GM18520 (cell line): ENCODE measurements around the gene WNT1.

ENCODE experiments used
- ATAC-seq: cut with Tn5 transposase; IDR thresholded peaks from one replicate; pipeline ENCODE4 v1.9.1; 2021; ENCODE audit not compliant: unreplicated experiment

The WNT1 gene

GRCh38 chr12:48980389-48980952 lies 2.3 kb downstream of the WNT1 start:
- ATAC-seq = no peak

- no peak for ATAC-seq
These were observed 3.0 kb downstream of the WNT1 start for GRCh38 chr12:48980953-48981756.

- no peak for ATAC-seq
These were observed 3.6 kb downstream of the WNT1 start for GRCh38 chr12:48981757-48982157.

GRCh38 chr12:48982397-48983080 lies 4.4 kb downstream of the WNT1 start:
- no peak for ATAC-seq

- ATAC-seq = no peak
These were observed 7.4 kb downstream of the WNT1 start for GRCh38 chr12:48985475-48985897.

- no peak for ATAC-seq
These were observed 7.8 kb downstream of the WNT1 start for GRCh38 chr12:48985901-48986300.

GRCh38 chr12:48986720-48987291 lies 8.7 kb downstream of the WNT1 start:
- ATAC-seq = no peak

- no peak for ATAC-seq
These were observed 10.0 kb downstream of the WNT1 start for GRCh38 chr12:48988030-48988649.

GRCh38 chr12:48990552-48990951 lies 12.4 kb downstream of the WNT1 start:
- ATAC-seq = no peak

- ATAC-seq = no peak
These were observed 13.3 kb downstream of the WNT1 start for GRCh38 chr12:48991247-48992050.

GRCh38 chr12:48993787-48994186 lies 15.7 kb downstream of the WNT1 start:
- ATAC-seq = no peak

GRCh38 chr12:48994224-48995085 lies 16.3 kb downstream of the WNT1 start:
- no peak for ATAC-seq

GRCh38 chr12:48995086-48995879 lies 17.2 kb downstream of the WNT1 start:
- no peak for ATAC-seq

GRCh38 chr12:48996794-48997718 lies 18.9 kb downstream of the WNT1 start:
- ATAC-seq = no peak

- peak; percentile 34 for ATAC-seq
These were observed 19.8 kb downstream of the WNT1 start for GRCh38 chr12:48997719-48998496.

- ATAC-seq = no peak
These were observed 20.6 kb downstream of the WNT1 start for GRCh38 chr12:48998497-48999353.
